ENCODE data around the gene PUS1.

PUS1 gene

GRCh38 chr12:131903270-131904255, 25.5 kb upstream of the PUS1 start:
- DNase-seq: no peak

DNA sequence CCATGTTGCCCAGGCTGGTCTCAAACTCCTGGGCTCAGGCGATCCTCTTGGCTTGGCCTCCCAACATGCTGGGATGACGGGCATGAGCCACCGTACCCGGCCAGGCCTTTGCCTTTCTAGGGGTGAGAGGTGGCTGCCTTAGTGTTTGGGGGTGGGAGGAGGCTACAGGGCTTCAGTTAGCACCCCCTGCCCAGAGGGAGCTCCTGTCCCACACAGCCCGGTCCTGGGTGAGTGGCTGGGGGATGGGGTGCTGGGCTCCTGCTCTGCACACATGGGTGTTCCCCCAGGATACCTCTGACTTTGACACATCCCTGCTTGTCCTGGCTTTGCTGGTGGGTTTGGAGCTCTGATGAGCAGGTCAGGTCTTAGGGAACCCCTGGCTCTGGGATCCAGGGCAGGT, 24.7 kb upstream of the PUS1 start:
- DNase-seq: no peak

DNA sequence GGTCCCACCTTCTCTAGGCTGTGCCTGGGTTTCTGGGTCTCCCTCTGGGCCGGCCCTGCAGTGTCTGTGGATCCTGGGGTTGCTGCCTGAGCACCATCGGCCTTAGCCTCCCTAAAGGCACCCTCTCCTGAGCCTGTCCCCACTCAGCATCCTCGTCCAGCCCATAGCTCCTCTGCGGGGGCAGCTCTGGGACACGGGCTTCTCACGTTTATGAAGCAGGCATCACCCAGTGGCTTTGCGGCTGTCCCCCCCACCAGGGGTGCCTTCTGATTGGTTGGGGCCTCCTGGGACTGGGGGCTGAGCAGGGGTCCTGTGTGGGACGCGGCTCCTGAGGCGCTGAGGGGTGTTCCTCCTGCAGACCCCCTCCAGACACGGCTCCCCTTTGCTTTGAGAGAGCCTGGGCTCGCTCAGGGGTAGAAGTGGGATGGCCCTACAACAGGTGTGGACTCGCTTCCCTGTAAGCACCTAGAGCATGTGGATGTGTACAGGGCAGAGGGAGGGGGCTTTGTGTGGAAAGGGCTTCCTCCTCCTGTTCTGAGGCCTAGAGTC, 23.9 kb upstream of the PUS1 start:
- no peak for DNase-seq

- DNase-seq: no peak
These were observed 23.4 kb upstream of the PUS1 start for GRCh38 chr12:131905630-131906091.

GRCh38 chr12:131907379-131908091, 21.5 kb upstream of the PUS1 start:
- DNase-seq: no peak

GRCh38 chr12:131908092-131909080, 20.7 kb upstream of the PUS1 start:
- DNase-seq: no peak

- DNase-seq: no peak
These were observed 19.9 kb upstream of the PUS1 start for GRCh38 chr12:131909081-131909751.

DNA sequence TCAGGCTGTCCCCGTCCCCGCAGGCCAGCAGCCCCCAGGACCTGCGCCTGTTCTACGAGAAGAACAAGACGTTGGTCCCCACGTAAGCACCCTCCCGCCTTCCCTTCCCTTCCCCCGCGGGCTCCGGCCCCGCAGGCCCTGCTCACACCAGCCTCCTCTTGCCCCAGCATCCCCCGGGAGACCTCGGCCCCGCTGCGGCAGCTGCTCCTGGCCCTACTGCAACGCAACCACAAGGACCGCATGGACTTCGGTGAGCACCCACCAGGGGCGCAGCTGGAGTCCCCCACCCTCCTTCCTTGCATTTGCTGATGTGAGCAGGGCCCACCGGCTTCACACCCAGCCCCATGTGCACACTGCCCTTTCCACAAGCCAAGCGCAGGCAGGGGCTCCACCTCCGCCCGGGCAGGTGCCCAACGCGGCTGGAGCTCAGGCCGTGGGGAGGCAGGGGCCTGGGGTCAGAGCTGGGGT, 19.3 kb upstream of the PUS1 start:
- DNase-seq: no peak

- no peak for DNase-seq
These were observed 18.6 kb upstream of the PUS1 start for GRCh38 chr12:131910302-131911027.

GRCh38 chr12:131911028-131911650, 17.9 kb upstream of the PUS1 start:
- DNase-seq: no peak

- DNase-seq: no peak
These were observed 17.1 kb upstream of the PUS1 start for GRCh38 chr12:131911851-131912477.

GRCh38 chr12:131912518-131913274, 16.4 kb upstream of the PUS1 start:
- DNase-seq: no peak

GRCh38 chr12:131913666-131914065, 15.4 kb upstream of the PUS1 start:
- DNase-seq: no peak

DNA sequence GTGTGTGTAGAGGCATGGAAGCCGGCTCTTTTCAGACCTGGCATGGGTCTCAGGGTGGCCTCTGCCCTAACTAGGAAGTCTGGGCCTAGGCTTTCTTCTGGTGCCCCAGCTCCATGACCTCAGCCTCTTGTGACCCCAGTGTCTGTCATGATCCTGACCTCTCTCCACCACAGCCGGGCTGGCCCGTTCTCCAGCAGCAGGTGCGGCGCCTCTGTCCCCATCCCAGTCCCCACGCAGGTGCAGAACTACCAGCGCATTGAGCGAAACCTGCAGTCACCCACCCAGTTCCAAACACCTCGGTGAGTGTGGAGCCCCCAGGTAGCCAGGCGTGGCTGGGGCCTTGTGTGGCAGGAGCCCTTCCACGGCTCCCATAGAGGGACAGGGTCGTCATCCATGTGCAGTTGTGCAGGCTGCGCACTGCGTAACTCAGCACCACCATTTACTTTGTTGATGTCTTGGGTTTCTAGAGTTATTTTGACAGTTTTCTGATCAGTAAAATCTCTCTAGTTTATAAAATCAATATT, 14.8 kb upstream of the PUS1 start:
- no peak for DNase-seq

DNA sequence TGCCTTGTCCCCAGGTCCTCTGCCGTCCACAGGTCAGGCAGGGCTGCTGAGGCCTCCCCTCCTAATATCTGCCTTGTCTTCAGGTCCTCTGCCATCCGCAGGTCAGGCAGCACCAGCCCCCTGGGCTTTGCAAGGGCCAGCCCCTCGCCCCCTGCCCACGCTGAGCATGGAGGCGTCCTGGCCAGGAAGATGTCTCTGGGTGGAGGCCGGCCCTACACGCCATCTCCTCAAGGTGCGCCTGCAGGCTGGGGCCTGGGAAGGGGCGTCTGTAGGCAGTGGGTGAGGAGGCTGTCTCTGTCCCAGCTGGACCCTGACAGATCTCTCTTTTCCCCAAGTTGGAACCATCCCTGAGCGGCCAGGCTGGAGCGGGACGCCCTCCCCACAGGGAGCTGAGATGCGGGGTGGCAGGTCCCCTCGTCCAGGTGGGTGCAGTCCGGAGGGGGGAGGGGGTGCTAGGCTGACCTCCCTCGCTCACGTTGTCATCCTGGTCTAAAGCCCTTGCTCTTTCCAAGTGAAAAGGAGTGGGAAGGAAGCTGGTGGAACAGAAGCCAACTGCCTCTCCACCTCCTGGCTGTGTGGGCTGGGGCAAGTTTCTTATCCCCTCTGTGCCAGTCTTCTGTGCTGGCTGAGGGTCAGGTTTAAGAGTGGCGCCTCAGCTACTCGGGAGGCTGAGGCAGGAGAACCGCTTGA, 13.9 kb upstream of the PUS1 start:
- no peak for DNase-seq

- no peak for DNase-seq
These were observed 13.3 kb upstream of the PUS1 start for GRCh38 chr12:131915823-131916222.

DNA sequence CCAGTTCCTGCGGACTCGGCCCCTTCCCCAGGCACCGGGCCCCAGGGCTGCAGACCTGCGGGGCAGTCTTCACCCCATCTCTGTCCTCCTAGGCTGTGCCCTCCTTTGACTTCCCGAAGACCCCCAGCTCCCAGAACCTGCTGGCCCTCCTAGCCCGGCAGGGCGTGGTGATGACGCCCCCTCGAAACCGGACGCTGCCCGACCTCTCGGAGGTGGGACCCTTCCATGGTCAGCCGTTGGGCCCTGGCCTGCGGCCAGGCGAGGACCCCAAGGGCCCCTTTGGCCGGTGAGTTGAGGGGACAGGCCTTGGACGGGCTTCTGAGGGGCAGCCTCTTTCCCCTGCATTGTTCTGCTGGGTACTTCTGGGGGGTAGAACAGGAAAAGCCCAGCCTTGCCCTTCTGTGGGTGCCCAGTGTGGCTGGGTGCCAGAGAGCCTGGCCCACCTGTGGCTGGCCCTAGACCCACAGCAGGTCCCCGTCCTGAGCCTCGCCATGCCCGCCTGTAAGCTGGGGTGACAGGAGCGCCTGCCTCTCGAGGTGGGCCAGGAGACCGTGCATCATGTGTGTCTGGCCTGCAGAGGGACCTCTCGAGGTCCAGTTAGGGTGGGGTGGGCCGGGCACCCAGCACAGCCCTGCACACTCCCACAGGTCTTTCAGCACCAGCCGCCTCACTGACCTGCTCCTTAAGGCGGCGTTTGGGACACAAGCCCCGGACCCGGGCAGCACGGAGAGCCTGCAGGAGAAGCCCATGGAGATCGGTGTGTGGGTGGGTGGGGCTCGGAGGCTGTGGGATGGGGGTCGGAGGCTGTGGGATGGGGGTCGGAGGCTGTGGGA, 12.6 kb upstream of the PUS1 start:
- DNase-seq: no peak

Measured in CD4-positive, alpha-beta T cell treated with Interferon gamma for 1 hour (primary cell).